Measurements from ENCODE around the gene PANX1.

DNA sequence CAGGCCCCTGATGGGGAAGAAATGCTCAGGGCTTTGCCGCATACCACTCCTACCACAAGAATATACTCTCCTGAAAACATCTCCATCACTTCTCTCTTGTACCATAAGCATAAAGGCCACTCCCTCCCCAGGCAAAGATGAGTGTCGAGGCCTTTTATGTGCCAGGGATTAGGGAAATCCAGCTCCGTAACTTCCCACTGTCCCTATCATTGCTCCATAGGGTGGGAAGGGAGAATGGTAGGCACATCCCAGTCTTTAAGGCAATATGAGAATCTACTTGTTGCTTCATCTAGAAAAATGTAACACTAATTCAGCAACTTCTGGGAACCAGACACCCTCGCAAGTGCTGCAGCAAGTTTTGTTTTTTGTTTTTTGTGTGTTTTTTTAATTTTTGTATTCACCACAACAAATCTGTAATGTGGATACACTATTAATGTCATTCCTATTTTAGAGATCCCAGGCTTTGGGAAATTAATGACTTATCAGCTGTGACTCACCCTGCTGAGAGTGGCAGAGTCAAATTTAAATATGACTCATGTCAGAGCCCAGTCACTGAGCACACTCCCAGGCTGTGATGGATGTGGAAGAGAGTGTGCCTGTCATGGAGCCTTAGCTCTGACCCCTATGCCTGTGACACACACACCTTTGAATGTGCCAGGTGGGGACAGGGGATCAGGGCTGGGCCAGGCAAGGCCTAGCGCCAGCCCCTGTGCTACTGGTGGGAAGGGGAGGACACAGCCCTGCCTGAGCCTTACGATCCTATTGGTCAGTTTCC, 23.4 kb downstream of the PANX1 start:
- TF ChIP-seq, protein P1, sequence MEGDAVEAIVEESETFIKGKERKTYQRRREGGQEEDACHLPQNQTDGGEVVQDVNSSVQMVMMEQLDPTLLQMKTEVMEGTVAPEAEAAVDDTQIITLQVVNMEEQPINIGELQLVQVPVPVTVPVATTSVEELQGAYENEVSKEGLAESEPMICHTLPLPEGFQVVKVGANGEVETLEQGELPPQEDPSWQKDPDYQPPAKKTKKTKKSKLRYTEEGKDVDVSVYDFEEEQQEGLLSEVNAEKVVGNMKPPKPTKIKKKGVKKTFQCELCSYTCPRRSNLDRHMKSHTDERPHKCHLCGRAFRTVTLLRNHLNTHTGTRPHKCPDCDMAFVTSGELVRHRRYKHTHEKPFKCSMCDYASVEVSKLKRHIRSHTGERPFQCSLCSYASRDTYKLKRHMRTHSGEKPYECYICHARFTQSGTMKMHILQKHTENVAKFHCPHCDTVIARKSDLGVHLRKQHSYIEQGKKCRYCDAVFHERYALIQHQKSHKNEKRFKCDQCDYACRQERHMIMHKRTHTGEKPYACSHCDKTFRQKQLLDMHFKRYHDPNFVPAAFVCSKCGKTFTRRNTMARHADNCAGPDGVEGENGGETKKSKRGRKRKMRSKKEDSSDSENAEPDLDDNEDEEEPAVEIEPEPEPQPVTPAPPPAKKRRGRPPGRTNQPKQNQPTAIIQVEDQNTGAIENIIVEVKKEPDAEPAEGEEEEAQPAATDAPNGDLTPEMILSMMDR (conservative IDR thresholded peaks at IDR 0.05; ENCODE audit: low read length), result no peak
- TF ChIP-seq EZH2phosphoT487 (IDR thresholded peaks at IDR 0.05; ENCODE audit: borderline replicate concordance), result no peak
